ENCODE measurements around the gene WSCD1.

The WSCD1 gene

DNA sequence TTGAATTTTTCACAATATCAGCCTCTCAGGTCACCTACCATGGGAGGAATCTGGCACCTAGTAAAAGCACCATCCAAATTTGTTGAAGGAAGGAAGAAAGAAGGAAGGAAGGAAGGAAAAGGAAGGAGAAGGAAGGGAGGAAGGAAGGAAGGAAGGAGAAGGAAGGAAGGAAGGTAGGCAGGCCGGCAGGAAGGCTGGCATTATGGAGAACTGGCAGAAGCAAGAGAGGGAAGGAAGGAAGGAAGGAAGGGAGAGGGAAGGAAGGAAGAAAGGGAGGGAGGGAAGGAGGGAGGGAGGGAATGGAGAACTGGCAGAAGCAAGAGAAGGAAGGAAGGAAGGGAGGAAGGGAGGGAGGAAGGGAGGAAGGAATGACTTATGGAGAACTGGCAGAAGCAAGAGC is 24.3 kb downstream of the WSCD1 start:
- Histone ChIP-seq H3K9ac (ENCODE audit: low read depth, low read length, poor library complexity) (no peak overlapping the region), H2BK15ac (ENCODE audit: low read length) (no peak overlapping the region), H2AFZ (ENCODE audit: low read length) (no peak overlapping the region), H3K23ac (ENCODE audit: low read depth, low read length, poor library complexity) (no peak overlapping the region), H3K18ac (ENCODE audit: low read length) (no peak overlapping the region), H3K9me3 (replicated peaks in 1 of 2; ENCODE audit: control insufficient read depth in 2 of 2, insufficient read depth in 1 of 2, low read depth in 1 of 2, low read length in 2 of 2) (no peaks in the 10 kb centered on the region), H3K4me2 (ENCODE audit: insufficient read depth, low read length, poor library complexity, severe bottlenecking) (no peak overlapping the region), H4K8ac (ENCODE audit: low read depth, low read length) (no peak overlapping the region), H3K36me3 (replicated peaks in 1 of 2; ENCODE audit: control insufficient read depth in 2 of 2, insufficient read depth in 2 of 2, low read length in 2 of 2) (peaks cover 24 to 92% of the 10 kb centered on the region in 2 donors), H3K27ac (replicated peaks; ENCODE audit: low read length) (no peak overlapping the region), H2AK5ac (ENCODE audit: low read depth, low read length) (no peak overlapping the region), H2BK120ac (ENCODE audit: low read depth, low read length) (no peak overlapping the region), H3K79me1 (ENCODE audit: low read depth, low read length) (no peaks in the 10 kb centered on the region), H2BK5ac (ENCODE audit: low read length) (peak overlapping the region; percentile 19), H2BK12ac (ENCODE audit: low read length) (no peak overlapping the region), H3K4me1 (ENCODE audit: control insufficient read depth in 2 of 2, insufficient read depth in 1 of 2, low read depth in 1 of 2, low read length in 2 of 2) (peaks cover 3 to 8% of the 10 kb centered on the region in 2 donors), H3K27me3 (ENCODE audit: control insufficient read depth in 3 of 3, insufficient read depth in 3 of 3, low read depth in 1 of 3, low read length in 3 of 3) (no peaks in the 10 kb centered on the region), H3K4ac (ENCODE audit: low read length) (no peak overlapping the region), H3K4me3 (ENCODE audit: low read length in 2 of 2) (no peak overlapping the region), H3K14ac (ENCODE audit: low read length) (no peak overlapping the region), H4K91ac (ENCODE audit: low read depth, low read length, poor library complexity) (no peak overlapping the region)
- no CpG with 5 or more reads among the region's 1 CpG for WGBS, 2 donors (ENCODE audit: extremely low coverage in 2 of 2, insufficient read length in 2 of 2, insufficient replicate concordance in 1 of 2)
- no peak for DNase-seq (ENCODE audit: low spot score)

DNA sequence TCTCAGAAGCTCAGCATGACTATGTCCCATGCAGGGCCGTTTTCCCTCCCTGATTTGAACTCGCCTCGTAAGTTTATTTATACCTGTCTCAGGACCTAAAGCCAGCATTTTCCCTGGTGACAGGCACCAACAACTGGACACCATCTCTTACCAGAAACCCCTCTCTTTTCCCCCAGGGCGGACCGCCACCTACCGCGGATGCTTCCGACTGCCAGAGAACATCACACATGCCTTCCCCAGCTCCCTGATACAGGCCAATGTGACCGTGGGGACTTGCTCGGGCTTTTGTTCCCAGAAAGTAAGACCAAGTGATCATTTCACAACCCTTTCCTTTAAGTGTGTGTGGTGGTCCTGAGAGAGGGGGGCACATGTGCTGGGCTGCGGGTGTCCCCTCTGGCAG is 24.7 kb downstream of the WSCD1 start:
- Histone ChIP-seq H2AK5ac (ENCODE audit: low read depth, low read length) (no peak overlapping the region), H2BK5ac (ENCODE audit: low read length) (peak overlapping the region; percentile 19), H3K9me3 (replicated peaks in 1 of 2; ENCODE audit: control insufficient read depth in 2 of 2, insufficient read depth in 1 of 2, low read depth in 1 of 2, low read length in 2 of 2) (no peaks in the 10 kb centered on the region), H4K91ac (ENCODE audit: low read depth, low read length, poor library complexity) (no peak overlapping the region), H2BK15ac (ENCODE audit: low read length) (no peak overlapping the region), H3K27ac (replicated peaks; ENCODE audit: low read length) (no peak overlapping the region), H3K9ac (ENCODE audit: low read depth, low read length, poor library complexity) (no peak overlapping the region), H3K14ac (ENCODE audit: low read length) (no peak overlapping the region), H3K23ac (ENCODE audit: low read depth, low read length, poor library complexity) (no peak overlapping the region), H3K4me2 (ENCODE audit: insufficient read depth, low read length, poor library complexity, severe bottlenecking) (no peak overlapping the region), H2BK120ac (ENCODE audit: low read depth, low read length) (no peak overlapping the region), H3K27me3 (ENCODE audit: control insufficient read depth in 3 of 3, insufficient read depth in 3 of 3, low read depth in 1 of 3, low read length in 3 of 3) (no peaks in the 10 kb centered on the region), H3K4ac (ENCODE audit: low read length) (no peak overlapping the region), H2AFZ (ENCODE audit: low read length) (no peak overlapping the region), H2BK12ac (ENCODE audit: low read length) (no peak overlapping the region), H3K79me1 (ENCODE audit: low read depth, low read length) (no peaks in the 10 kb centered on the region), H3K4me1 (ENCODE audit: control insufficient read depth in 2 of 2, insufficient read depth in 1 of 2, low read depth in 1 of 2, low read length in 2 of 2) (peaks cover 3 to 8% of the 10 kb centered on the region in 2 donors), H3K18ac (ENCODE audit: low read length) (no peak overlapping the region), H3K4me3 (ENCODE audit: low read length in 2 of 2) (no peak overlapping the region), H3K36me3 (replicated peaks in 1 of 2; ENCODE audit: control insufficient read depth in 2 of 2, insufficient read depth in 2 of 2, low read length in 2 of 2) (peaks cover 24 to 92% of the 10 kb centered on the region in 2 donors), H4K8ac (ENCODE audit: low read depth, low read length) (no peak overlapping the region)
- DNase-seq (ENCODE audit: low spot score) = no peak
- no CpG with 5 or more reads among the region's 11 CpGs for WGBS, 2 donors (ENCODE audit: extremely low coverage in 2 of 2, insufficient read length in 2 of 2, insufficient replicate concordance in 1 of 2)

DNA sequence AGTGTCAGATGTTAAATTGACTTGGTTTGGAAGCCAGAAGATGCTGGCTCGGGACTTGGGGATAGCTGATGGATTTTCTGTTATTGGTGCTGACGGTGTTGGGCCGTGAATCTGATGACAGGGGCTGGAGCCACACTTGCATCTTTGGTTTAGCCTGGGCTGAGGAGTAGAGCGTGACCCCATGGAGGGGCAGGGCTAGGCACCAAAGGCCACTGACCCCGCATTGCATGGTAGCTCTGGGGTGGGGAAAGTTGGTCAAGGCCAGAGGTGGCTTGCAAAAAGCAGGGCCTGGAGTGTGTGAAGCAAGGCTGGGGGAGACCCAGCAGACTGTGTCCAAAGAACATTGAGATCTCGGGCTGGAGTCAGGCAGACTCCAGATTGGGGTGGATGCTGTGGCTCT is 25.3 kb downstream of the WSCD1 start:
- peak overlapping the region; percentile 19 for H2BK5ac ChIP-seq (ENCODE audit: low read length)
- H3K36me3 ChIP-seq (replicated peaks in 1 of 2; ENCODE audit: control insufficient read depth in 2 of 2, insufficient read depth in 2 of 2, low read length in 2 of 2) = peaks cover 20 to 92% of the 10 kb centered on the region in 2 donors
- H2BK15ac ChIP-seq (ENCODE audit: low read length) = no peak overlapping the region
- no peak overlapping the region for H4K91ac ChIP-seq (ENCODE audit: low read depth, low read length, poor library complexity)
- H2AFZ ChIP-seq (ENCODE audit: low read length) = no peak overlapping the region
- no peak for DNase-seq (ENCODE audit: low spot score)
- H2BK12ac ChIP-seq (ENCODE audit: low read length) = no peak overlapping the region
- H4K8ac ChIP-seq (ENCODE audit: low read depth, low read length) = no peak overlapping the region
- H3K4me3 ChIP-seq (ENCODE audit: low read length in 2 of 2) = no peak overlapping the region
- H2BK120ac ChIP-seq (ENCODE audit: low read depth, low read length) = no peak overlapping the region
- no CpG with 5 or more reads among the region's 6 CpGs for WGBS, 2 donors (ENCODE audit: extremely low coverage in 2 of 2, insufficient read length in 2 of 2, insufficient replicate concordance in 1 of 2)
- H3K27me3 ChIP-seq (ENCODE audit: control insufficient read depth in 3 of 3, insufficient read depth in 3 of 3, low read depth in 1 of 3, low read length in 3 of 3) = no peaks in the 10 kb centered on the region
- H2AK5ac ChIP-seq (ENCODE audit: low read depth, low read length) = no peak overlapping the region
- no peak overlapping the region for H3K18ac ChIP-seq (ENCODE audit: low read length)
- no peak overlapping the region for H3K23ac ChIP-seq (ENCODE audit: low read depth, low read length, poor library complexity)
- no peak overlapping the region for H3K4me2 ChIP-seq (ENCODE audit: insufficient read depth, low read length, poor library complexity, severe bottlenecking)
- no peak overlapping the region for H3K4ac ChIP-seq (ENCODE audit: low read length)
- H3K9me3 ChIP-seq (replicated peaks in 1 of 2; ENCODE audit: control insufficient read depth in 2 of 2, insufficient read depth in 1 of 2, low read depth in 1 of 2, low read length in 2 of 2) = no peaks in the 10 kb centered on the region
- no peak overlapping the region for H3K14ac ChIP-seq (ENCODE audit: low read length)
- H3K9ac ChIP-seq (ENCODE audit: low read depth, low read length, poor library complexity) = no peak overlapping the region
- H3K27ac ChIP-seq (replicated peaks; ENCODE audit: low read length) = no peak overlapping the region
- H3K4me1 ChIP-seq (ENCODE audit: control insufficient read depth in 2 of 2, insufficient read depth in 1 of 2, low read depth in 1 of 2, low read length in 2 of 2) = peaks cover 3 to 8% of the 10 kb centered on the region in 2 donors
- no peaks in the 10 kb centered on the region for H3K79me1 ChIP-seq (ENCODE audit: low read depth, low read length)

DNA sequence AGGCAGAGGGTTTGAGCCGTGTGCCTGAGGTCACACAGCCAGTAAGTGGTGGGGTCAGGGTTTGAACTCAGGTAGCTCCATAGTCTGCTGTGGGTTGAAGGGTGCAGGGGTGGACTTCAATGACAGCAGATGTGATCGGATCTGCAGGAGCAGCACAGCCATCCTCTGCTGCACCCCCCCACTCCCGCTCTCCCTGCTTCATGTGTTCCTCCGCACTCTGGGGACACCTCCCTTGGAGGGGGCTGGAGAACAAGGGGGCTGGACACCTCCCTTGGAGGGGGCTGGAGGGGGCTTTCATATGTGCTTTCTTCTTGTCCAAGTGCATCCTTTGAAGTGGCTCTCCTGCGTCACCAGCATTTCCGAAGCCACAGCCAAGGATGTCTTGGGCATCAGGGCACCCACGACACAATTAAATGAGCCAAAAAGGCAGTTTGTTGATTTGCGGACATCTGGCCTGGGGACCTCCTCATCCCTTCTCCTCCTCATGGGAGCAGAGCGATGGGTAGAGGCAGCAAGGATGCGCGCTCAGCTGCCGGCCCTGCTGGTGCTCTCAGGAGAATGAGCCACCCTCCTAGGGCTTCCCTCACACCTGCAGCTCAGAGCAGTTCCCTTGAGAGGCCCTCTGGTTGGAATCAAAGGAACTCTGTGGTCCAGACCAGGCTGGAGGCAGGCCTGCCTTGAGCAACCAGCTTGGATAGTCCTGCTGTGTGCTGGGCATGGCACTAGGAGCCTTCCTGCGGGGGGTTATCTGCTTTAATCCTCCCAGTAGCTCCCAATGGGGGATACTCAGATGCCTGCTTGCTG is 26.2 kb downstream of the WSCD1 start:
- no peak for DNase-seq (ENCODE audit: low spot score)
- H3K18ac ChIP-seq (ENCODE audit: low read length) = no peak overlapping the region
- H2AK5ac ChIP-seq (ENCODE audit: low read depth, low read length) = no peak overlapping the region
- no CpG with 5 or more reads among the region's 13 CpGs for WGBS, 2 donors (ENCODE audit: extremely low coverage in 2 of 2, insufficient read length in 2 of 2, insufficient replicate concordance in 1 of 2)
- no peak overlapping the region for H3K4ac ChIP-seq (ENCODE audit: low read length)
- no peaks in the 10 kb centered on the region for H3K79me1 ChIP-seq (ENCODE audit: low read depth, low read length)
- peaks cover 19 to 94% of the 10 kb centered on the region in 2 donors for H3K36me3 ChIP-seq (replicated peaks in 1 of 2; ENCODE audit: control insufficient read depth in 2 of 2, insufficient read depth in 2 of 2, low read length in 2 of 2)
- no peak overlapping the region for H2BK12ac ChIP-seq (ENCODE audit: low read length)
- H3K9me3 ChIP-seq (replicated peaks in 1 of 2; ENCODE audit: control insufficient read depth in 2 of 2, insufficient read depth in 1 of 2, low read depth in 1 of 2, low read length in 2 of 2) = no peaks in the 10 kb centered on the region
- no peak overlapping the region for H3K23ac ChIP-seq (ENCODE audit: low read depth, low read length, poor library complexity)
- no peak overlapping the region for H2BK15ac ChIP-seq (ENCODE audit: low read length)
- H3K4me3 ChIP-seq (ENCODE audit: low read length in 2 of 2) = no peak overlapping the region
- H3K4me1 ChIP-seq (ENCODE audit: control insufficient read depth in 2 of 2, insufficient read depth in 1 of 2, low read depth in 1 of 2, low read length in 2 of 2) = peaks cover 3 to 9% of the 10 kb centered on the region in 2 donors
- no peak overlapping the region for H2BK5ac ChIP-seq (ENCODE audit: low read length)
- H3K4me2 ChIP-seq (ENCODE audit: insufficient read depth, low read length, poor library complexity, severe bottlenecking) = no peak overlapping the region
- no peak overlapping the region for H2BK120ac ChIP-seq (ENCODE audit: low read depth, low read length)
- no peak overlapping the region for H4K8ac ChIP-seq (ENCODE audit: low read depth, low read length)
- H3K27ac ChIP-seq (replicated peaks; ENCODE audit: low read length) = no peak overlapping the region
- H3K9ac ChIP-seq (ENCODE audit: low read depth, low read length, poor library complexity) = no peak overlapping the region
- no peak overlapping the region for H2AFZ ChIP-seq (ENCODE audit: low read length)
- H3K27me3 ChIP-seq (ENCODE audit: control insufficient read depth in 3 of 3, insufficient read depth in 3 of 3, low read depth in 1 of 3, low read length in 3 of 3) = no peaks in the 10 kb centered on the region
- no peak overlapping the region for H4K91ac ChIP-seq (ENCODE audit: low read depth, low read length, poor library complexity)
- no peak overlapping the region for H3K14ac ChIP-seq (ENCODE audit: low read length)

Measured in neuronal stem cell (in vitro differentiated cells).